ENCODE measurements around the gene FNDC10. TPM values are rescaled to one million over a fixed set of nuclear protein-coding genes. Genes with fewer than 3 reads are reported as not detected.
"Not testable (repeated sequence)": the region's sequence is repeated elsewhere in the genome, so short reads cannot be mapped to it uniquely, and the experiment has no call there.

The FNDC10 gene
- total RNA-seq, 1 experiment from 2014 or later, result 15.6 TPM

DNA sequence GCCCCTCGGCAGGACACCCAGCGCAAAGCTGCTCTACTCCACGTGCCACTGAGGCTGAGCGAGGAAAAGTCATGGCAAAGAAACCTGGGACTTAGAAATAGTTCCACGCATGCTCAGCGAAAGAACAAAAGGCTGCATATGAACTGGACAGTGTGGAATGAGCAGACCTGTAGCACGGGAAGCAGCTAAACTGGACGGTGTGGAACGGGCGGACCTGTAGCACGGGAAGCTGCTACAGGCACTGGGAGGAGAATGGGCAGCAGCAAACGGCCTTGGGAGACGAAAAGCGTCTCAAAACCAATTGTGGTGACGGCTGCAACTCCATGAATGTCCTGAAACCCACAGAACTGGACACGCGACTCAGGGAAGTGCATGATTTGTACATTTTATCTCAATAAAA is 40.9 kb downstream of the FNDC10 start:
- TF ChIP-seq, protein P1, sequence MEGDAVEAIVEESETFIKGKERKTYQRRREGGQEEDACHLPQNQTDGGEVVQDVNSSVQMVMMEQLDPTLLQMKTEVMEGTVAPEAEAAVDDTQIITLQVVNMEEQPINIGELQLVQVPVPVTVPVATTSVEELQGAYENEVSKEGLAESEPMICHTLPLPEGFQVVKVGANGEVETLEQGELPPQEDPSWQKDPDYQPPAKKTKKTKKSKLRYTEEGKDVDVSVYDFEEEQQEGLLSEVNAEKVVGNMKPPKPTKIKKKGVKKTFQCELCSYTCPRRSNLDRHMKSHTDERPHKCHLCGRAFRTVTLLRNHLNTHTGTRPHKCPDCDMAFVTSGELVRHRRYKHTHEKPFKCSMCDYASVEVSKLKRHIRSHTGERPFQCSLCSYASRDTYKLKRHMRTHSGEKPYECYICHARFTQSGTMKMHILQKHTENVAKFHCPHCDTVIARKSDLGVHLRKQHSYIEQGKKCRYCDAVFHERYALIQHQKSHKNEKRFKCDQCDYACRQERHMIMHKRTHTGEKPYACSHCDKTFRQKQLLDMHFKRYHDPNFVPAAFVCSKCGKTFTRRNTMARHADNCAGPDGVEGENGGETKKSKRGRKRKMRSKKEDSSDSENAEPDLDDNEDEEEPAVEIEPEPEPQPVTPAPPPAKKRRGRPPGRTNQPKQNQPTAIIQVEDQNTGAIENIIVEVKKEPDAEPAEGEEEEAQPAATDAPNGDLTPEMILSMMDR (IDR thresholded peaks at IDR 0.05; ENCODE audit: insufficient read depth in 1 of 2, low read depth in 1 of 2, low read length in 1 of 2, severe bottlenecking in 1 of 2, unreplicated experiment in 1 of 2), result no peak
- no TSS peak for BruUV-seq (replicated peaks)
- Mint-ChIP-seq H3K4me1 (ENCODE audit: low read depth, unreplicated experiment) (no peaks in the 10 kb centered on the region), H3K27ac (ENCODE audit: unreplicated experiment) (no peak overlapping the region), H3K9me3 (ENCODE audit: unreplicated experiment) (no peaks in the 10 kb centered on the region), H3K4me3 (ENCODE audit: unreplicated experiment) (no peak overlapping the region), H3K36me3 (ENCODE audit: insufficient read depth, unreplicated experiment) (peaks cover 55% of the 10 kb centered on the region), H3K27me3 (ENCODE audit: insufficient read depth, unreplicated experiment) (no peaks in the 10 kb centered on the region)
- DNase-seq, result no peak
- POLR2A ChIA-PET, result no interaction called here
- Histone ChIP-seq H3K4me1 (no peaks in the 10 kb centered on the region), H3K9me3 (no peaks in the 10 kb centered on the region), H3K36me3 (ENCODE audit: control insufficient read depth, insufficient read depth, low read length) (no peaks in the 10 kb centered on the region), H3K27me3 (replicated peaks; ENCODE audit: control insufficient read depth, insufficient read depth, low read length) (no peaks in the 10 kb centered on the region), H3K4me3 (ENCODE audit: low read depth, low read length) (no peak overlapping the region)
- intact Hi-C loops (cut with micrococcal nuclease; ENCODE audit: unreplicated experiment), result no loop called here
- CTCF ChIA-PET, result no interaction called here

DNA sequence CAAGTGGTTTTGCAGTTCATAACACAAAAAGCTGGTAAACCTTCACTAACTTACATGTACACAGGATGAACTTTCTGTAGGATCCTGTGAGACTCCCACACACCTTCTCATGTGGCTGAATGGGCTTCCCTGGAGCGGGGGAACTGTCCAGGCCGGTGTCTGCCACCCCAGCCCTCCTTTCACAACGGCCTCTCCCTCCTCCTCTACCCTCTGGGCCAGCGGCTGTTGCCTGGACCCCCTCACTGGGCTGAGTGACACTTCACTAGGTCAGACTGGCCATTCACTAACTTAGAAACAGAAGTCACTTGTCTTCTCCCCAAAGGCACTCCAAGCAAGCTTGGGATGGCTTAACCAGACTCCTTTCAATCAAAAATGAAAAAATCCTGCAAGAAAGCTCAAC is 41.3 kb downstream of the FNDC10 start:
- no peaks in the 10 kb centered on the region for H3K27me3 Mint-ChIP-seq (ENCODE audit: insufficient read depth, unreplicated experiment)
- POLR2A ChIA-PET, result no interaction called here
- H3K36me3 Mint-ChIP-seq (ENCODE audit: insufficient read depth, unreplicated experiment), result peaks cover 51% of the 10 kb centered on the region
- no peaks in the 10 kb centered on the region for H3K4me1 Mint-ChIP-seq (ENCODE audit: low read depth, unreplicated experiment)
- no peaks in the 10 kb centered on the region for H3K4me1 ChIP-seq
- H3K4me3 ChIP-seq (ENCODE audit: low read depth, low read length), result no peak overlapping the region
- no peak overlapping the region for H3K27ac Mint-ChIP-seq (ENCODE audit: unreplicated experiment)
- intact Hi-C loops (cut with micrococcal nuclease; ENCODE audit: unreplicated experiment), result no loop called here
- no peaks in the 10 kb centered on the region for H3K36me3 ChIP-seq (ENCODE audit: control insufficient read depth, insufficient read depth, low read length)
- CTCF ChIA-PET, result no interaction called here
- H3K27me3 ChIP-seq (replicated peaks; ENCODE audit: control insufficient read depth, insufficient read depth, low read length), result no peaks in the 10 kb centered on the region
- TF ChIP-seq, protein P1 (IDR thresholded peaks at IDR 0.05; ENCODE audit: insufficient read depth in 1 of 2, low read depth in 1 of 2, low read length in 1 of 2, severe bottlenecking in 1 of 2, unreplicated experiment in 1 of 2), result no peak
- no peaks in the 10 kb centered on the region for H3K9me3 Mint-ChIP-seq (ENCODE audit: unreplicated experiment)
- no peak overlapping the region for H3K4me3 Mint-ChIP-seq (ENCODE audit: unreplicated experiment)
- no peak for DNase-seq
- BruUV-seq (replicated peaks), result no TSS peak
- H3K9me3 ChIP-seq, result no peaks in the 10 kb centered on the region

DNA sequence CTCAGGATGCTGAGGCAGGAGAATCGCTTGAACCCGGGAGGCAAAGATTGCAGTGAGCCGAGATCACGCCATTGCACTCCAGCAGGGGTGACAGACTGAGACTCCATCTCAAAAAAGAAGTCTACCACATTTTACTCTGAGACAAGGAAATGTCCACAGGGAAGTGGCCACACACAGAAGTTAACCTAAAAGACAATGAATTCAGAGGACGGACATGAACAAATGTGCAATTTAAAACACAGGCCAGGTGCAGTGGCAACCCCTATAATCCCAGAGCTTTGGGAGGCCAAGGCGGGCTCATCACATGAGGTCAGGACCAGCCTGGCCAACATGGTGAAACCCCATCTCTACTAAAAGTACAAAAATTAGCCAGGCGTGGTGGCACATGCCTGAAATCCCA is 42.2 kb downstream of the FNDC10 start:
- H3K4me1 Mint-ChIP-seq (ENCODE audit: low read depth, unreplicated experiment); H3K27ac Mint-ChIP-seq (ENCODE audit: unreplicated experiment); H3K36me3 ChIP-seq (ENCODE audit: control insufficient read depth, insufficient read depth, low read length); intact Hi-C loops (cut with micrococcal nuclease; ENCODE audit: unreplicated experiment); H3K4me3 Mint-ChIP-seq (ENCODE audit: unreplicated experiment); H3K9me3 Mint-ChIP-seq (ENCODE audit: unreplicated experiment); H3K4me3 ChIP-seq (ENCODE audit: low read depth, low read length); H3K9me3 ChIP-seq; H3K27me3 Mint-ChIP-seq (ENCODE audit: insufficient read depth, unreplicated experiment); H3K27me3 ChIP-seq (replicated peaks; ENCODE audit: control insufficient read depth, insufficient read depth, low read length); H3K4me1 ChIP-seq; CTCF ChIA-PET; DNase-seq; POLR2A ChIA-PET; BruUV-seq (replicated peaks): not testable (repeated sequence)
- H3K36me3 Mint-ChIP-seq (ENCODE audit: insufficient read depth, unreplicated experiment), result peaks cover 44% of the 10 kb centered on the region

DNA sequence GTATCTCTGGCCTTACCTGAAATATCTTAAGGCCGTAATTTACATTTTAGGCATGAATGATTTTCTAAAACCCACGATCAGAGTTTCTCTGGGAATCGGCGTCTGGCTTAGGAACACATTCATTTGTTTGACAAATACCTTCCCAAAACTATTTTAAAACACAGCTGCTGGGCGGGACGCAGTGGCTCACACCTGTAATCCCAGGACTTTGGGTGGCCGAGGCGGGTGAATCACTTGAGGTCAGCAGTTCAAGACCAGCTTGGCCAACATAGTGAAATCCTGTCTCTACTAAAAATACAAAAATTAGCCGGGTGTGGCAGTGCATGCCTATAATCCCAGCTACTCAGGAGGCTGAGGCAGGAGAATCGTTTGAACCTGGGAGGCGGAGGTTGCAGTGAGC is 43.0 kb downstream of the FNDC10 start:
- H3K27me3 ChIP-seq (replicated peaks; ENCODE audit: control insufficient read depth, insufficient read depth, low read length); CTCF ChIA-PET; H3K4me1 ChIP-seq; H3K4me1 Mint-ChIP-seq (ENCODE audit: low read depth, unreplicated experiment); intact Hi-C loops (cut with micrococcal nuclease; ENCODE audit: unreplicated experiment); H3K4me3 ChIP-seq (ENCODE audit: low read depth, low read length); DNase-seq; POLR2A ChIA-PET; H3K9me3 ChIP-seq; H3K9me3 Mint-ChIP-seq (ENCODE audit: unreplicated experiment); H3K4me3 Mint-ChIP-seq (ENCODE audit: unreplicated experiment); H3K27me3 Mint-ChIP-seq (ENCODE audit: insufficient read depth, unreplicated experiment); H3K27ac Mint-ChIP-seq (ENCODE audit: unreplicated experiment); H3K36me3 ChIP-seq (ENCODE audit: control insufficient read depth, insufficient read depth, low read length); BruUV-seq (replicated peaks): not testable (repeated sequence)
- peaks cover 39% of the 10 kb centered on the region for H3K36me3 Mint-ChIP-seq (ENCODE audit: insufficient read depth, unreplicated experiment)

Measured in Caco-2 (cell line).